ENCODE results near the gene FER. TPM values are rescaled to one million over a fixed set of nuclear protein-coding genes. Genes with fewer than 3 reads are reported as not detected.
"Not testable (repeated sequence)": the region's sequence is repeated elsewhere in the genome, so short reads cannot be mapped to it uniquely, and the experiment has no call there.

The FER gene
- total RNA-seq = 10.7 TPM

DNA sequence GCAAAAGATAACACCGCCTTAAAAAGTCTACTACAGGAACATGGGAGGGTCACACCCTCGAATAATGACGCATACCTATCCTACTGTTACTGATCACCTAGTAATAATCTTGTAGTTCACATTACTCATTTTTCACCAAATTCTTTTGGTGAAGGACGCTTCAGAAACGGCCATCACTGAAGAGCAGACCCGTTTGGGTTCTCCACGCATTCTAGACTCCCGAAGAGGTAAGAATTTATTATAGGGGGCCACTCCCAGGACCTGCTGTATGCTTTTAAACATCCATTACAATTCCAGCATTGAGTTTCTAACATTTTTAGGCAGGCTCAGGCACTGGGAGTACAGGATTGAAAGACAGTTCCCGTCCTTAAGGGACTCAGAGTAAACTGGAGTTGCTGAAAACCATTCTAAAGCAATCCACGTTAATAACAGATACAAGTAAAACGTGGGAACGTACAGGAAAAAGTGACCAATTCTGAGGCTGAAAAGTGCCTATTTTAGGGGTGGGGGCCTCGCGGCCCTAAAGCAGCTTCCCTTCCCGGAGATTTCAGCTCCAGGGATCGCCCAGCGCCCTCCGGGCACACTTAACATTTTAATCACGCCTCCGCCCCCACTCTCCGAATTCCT is at the start of gene FER:
FER (plus strand) TSS at position 124 of the 627 bp plus-strand sequence. CDS start 50,286 bp downstream, outside the sequence.
- Histone ChIP-seq H3K27me3 (ENCODE audit: insufficient read depth, low read length) (no peaks in the 10 kb centered on the region), H3K9me3 (ENCODE audit: low read depth, low read length) (no peaks in the 10 kb centered on the region), H3K4me3 (ENCODE audit: low read length) (peak within 1 kb of the TSS; percentile 76), H3K4me1 (ENCODE audit: insufficient read depth, low read length) (peaks cover 12% of the 10 kb centered on the region)

GRCh38 chr5:108700388-108700787 is 47.3 kb upstream of the FER start:
- H3K27me3 ChIP-seq (ENCODE audit: insufficient read depth, low read length); H3K4me1 ChIP-seq (ENCODE audit: insufficient read depth, low read length); H3K4me3 ChIP-seq (ENCODE audit: low read length); H3K9me3 ChIP-seq (ENCODE audit: low read depth, low read length): not testable (repeated sequence)

- Histone ChIP-seq H3K4me1 (ENCODE audit: insufficient read depth, low read length) (no peaks in the 10 kb centered on the region), H3K9me3 (ENCODE audit: low read depth, low read length) (no peaks in the 10 kb centered on the region), H3K4me3 (ENCODE audit: low read length) (no peak overlapping the region), H3K27me3 (ENCODE audit: insufficient read depth, low read length) (no peaks in the 10 kb centered on the region)
These were observed 46.8 kb upstream of the FER start for GRCh38 chr5:108700930-108701329.

- no peaks in the 10 kb centered on the region for H3K9me3 ChIP-seq (ENCODE audit: low read depth, low read length)
- no peaks in the 10 kb centered on the region for H3K27me3 ChIP-seq (ENCODE audit: insufficient read depth, low read length)
- H3K4me1 ChIP-seq (ENCODE audit: insufficient read depth, low read length) = no peaks in the 10 kb centered on the region
- H3K4me3 ChIP-seq (ENCODE audit: low read length) = no peak overlapping the region
These were observed 45.2 kb upstream of the FER start for GRCh38 chr5:108702546-108702945.

DNA sequence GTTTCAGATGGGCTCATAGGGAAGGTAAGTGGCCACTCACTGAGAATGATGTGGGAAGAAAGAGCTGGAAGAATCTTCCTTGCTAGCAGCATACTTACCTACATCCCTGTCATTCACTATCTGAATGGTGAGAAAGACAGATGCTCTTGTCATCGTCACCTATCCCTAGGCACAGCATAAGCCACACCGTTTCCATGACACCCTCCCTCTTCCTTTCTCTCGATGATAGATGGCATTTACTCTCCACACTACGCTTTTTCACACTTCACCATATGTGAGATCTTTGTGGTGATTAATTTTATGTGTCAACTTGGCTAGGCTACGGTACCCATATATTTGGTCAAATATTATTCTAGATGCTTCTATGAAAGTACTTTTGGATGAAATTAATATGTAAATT is 44.4 kb upstream of the FER start:
- Histone ChIP-seq H3K4me1 (ENCODE audit: insufficient read depth, low read length) (no peaks in the 10 kb centered on the region), H3K4me3 (ENCODE audit: low read length) (no peak overlapping the region), H3K9me3 (ENCODE audit: low read depth, low read length) (no peaks in the 10 kb centered on the region), H3K27me3 (ENCODE audit: insufficient read depth, low read length) (no peaks in the 10 kb centered on the region)

GRCh38 chr5:108707141-108707540 is 40.6 kb upstream of the FER start:
- H3K4me3 ChIP-seq (ENCODE audit: low read length) = no peak overlapping the region
- no peaks in the 10 kb centered on the region for H3K27me3 ChIP-seq (ENCODE audit: insufficient read depth, low read length)
- H3K9me3 ChIP-seq (ENCODE audit: low read depth, low read length) = no peaks in the 10 kb centered on the region
- H3K4me1 ChIP-seq (ENCODE audit: insufficient read depth, low read length) = no peaks in the 10 kb centered on the region

DNA sequence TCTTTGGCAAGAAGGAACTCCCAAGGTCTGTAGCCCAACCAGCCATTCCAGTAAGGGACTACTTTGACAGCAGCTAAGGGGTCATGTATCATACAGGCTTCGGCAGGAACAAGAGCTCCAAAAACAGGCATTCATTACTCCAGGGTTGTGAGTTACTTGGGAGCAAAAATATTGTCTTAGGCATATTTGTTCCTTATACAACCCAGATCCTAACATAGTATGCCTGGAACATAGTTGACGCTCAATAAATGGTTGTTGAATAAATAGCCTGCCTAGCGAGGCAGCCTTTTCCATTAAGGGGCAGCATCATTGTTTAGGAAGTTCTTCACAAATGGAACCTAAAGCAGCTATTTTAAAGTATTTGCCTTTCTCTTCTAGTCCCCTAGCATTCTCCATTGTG is 35.8 kb upstream of the FER start:
- Histone ChIP-seq H3K27me3 (ENCODE audit: insufficient read depth, low read length) (no peaks in the 10 kb centered on the region), H3K9me3 (ENCODE audit: low read depth, low read length) (no peaks in the 10 kb centered on the region), H3K4me3 (ENCODE audit: low read length) (no peak overlapping the region), H3K4me1 (ENCODE audit: insufficient read depth, low read length) (no peaks in the 10 kb centered on the region)

- Histone ChIP-seq H3K4me1 (ENCODE audit: insufficient read depth, low read length) (peaks cover 8% of the 10 kb centered on the region), H3K4me3 (ENCODE audit: low read length) (no peak overlapping the region), H3K27me3 (ENCODE audit: insufficient read depth, low read length) (no peaks in the 10 kb centered on the region), H3K9me3 (ENCODE audit: low read depth, low read length) (no peaks in the 10 kb centered on the region)
These were observed 32.3 kb upstream of the FER start for GRCh38 chr5:108715408-108715807.

- Histone ChIP-seq H3K4me3 (ENCODE audit: low read length) (no peak overlapping the region), H3K4me1 (ENCODE audit: insufficient read depth, low read length) (peaks cover 11% of the 10 kb centered on the region), H3K27me3 (ENCODE audit: insufficient read depth, low read length) (no peaks in the 10 kb centered on the region), H3K9me3 (ENCODE audit: low read depth, low read length) (no peaks in the 10 kb centered on the region)
These were observed 27.3 kb upstream of the FER start for GRCh38 chr5:108720391-108720790.

DNA sequence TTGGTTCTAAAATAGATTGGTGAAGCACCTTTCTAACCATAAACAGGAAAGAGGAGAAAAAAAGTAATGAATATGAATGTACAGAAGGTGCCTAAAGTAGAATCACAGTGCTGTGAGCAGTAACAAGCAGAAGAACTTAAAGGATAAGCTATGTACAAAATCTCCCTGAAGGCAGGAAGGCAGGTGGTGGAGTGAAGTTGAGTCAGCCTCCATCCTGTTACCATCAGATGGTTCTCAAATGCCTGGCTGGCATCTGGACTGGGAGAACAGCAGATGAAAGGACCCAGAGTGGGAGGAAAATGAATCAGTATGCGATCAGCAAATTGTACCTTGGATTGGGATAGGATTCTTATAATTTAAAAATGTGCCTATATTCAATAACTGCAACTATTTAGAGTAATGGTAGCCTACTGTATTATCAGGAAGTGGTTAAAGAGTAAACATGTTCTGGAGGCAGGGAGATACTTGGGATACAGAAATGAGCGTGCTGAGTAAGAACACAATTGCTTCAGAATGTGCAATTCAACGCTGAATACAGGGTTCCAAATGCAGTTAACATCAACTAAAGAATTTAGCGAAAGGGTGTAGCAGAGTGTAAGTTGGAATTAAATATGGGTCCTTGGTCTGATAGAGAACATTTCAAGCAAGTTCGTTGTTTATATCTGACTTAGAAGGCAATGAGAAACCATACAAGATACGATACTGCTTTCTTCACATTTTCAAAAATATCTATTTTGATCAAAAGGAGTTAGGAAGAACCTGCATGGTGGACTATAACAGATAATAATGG is 21.1 kb upstream of the FER start:
- Histone ChIP-seq H3K9me3 (ENCODE audit: low read depth, low read length) (no peaks in the 10 kb centered on the region), H3K4me3 (ENCODE audit: low read length) (no peak overlapping the region), H3K27me3 (ENCODE audit: insufficient read depth, low read length) (no peaks in the 10 kb centered on the region), H3K4me1 (ENCODE audit: insufficient read depth, low read length) (peaks cover 24% of the 10 kb centered on the region)

DNA sequence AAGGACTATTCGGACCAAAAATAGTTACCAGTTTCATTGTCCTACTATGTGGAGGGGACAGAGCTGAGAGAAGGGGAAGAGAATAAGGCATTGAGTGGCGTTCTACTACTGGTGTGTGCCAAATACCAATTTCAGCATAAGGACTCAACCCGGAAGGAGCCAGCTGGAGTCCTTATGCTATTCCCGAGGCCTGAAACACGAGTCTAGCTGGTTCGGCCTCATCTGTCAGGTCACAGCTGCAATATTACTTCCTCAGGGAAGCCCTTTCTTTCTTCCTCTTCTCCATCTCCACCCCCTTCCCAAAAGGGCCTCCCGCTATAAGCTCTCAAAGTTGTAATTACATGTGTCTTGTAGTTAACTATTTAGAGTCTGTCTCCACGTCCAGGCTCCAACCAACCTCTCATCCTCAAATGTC is 20.5 kb upstream of the FER start:
- Histone ChIP-seq H3K4me3 (ENCODE audit: low read length) (peak overlapping the region; percentile 68), H3K27me3 (ENCODE audit: insufficient read depth, low read length) (no peaks in the 10 kb centered on the region), H3K9me3 (ENCODE audit: low read depth, low read length) (no peaks in the 10 kb centered on the region), H3K4me1 (ENCODE audit: insufficient read depth, low read length) (peaks cover 24% of the 10 kb centered on the region)

DNA sequence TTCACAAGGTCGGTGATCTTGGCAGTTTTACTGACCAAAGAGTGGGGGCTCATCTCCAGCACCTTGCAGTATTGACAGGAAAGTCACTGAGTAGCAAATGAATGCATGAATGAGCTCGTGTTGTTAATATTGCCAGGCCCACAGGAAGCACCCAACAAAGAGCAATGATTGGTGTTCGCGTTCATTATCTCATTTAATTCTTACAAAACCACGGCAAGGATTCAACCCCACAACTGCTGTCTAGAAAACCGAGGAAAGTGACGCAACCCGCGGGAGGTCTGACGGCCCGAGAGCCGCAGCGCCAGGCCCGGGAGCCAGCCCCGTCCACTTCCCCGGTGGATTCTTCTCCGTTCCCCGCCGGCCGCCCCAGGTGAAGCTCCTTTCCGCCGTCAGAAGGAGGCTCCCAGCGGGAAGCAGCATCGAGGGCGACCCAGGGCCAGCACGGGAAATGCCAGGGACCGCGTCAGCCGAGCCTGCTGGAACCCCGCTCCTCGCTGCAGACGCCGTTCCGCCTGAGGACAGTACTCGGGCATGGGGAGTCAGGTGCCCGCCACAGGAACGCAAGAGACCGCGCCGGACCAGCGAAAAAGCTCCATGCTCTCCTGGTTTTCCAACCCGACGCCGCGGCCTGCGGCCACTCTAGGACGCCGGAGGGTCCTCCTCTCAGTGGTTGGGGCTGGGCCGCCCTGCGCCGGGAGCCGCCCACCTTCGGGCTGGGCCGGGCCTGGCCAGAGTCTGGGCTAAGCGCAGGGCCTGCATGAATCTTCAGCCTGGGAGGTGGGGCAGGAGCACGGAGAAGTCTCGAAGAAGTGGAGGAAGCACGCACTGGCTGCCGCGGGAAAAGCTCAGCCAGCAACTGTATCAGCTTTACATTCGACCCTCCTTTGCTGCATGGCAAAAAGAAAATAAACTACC is 19.8 kb upstream of the FER start:
- Histone ChIP-seq H3K27me3 (ENCODE audit: insufficient read depth, low read length) (no peaks in the 10 kb centered on the region), H3K9me3 (ENCODE audit: low read depth, low read length) (no peaks in the 10 kb centered on the region), H3K4me3 (ENCODE audit: low read length) (peak overlapping the region; percentile 68), H3K4me1 (ENCODE audit: insufficient read depth, low read length) (peaks cover 24% of the 10 kb centered on the region)

DNA sequence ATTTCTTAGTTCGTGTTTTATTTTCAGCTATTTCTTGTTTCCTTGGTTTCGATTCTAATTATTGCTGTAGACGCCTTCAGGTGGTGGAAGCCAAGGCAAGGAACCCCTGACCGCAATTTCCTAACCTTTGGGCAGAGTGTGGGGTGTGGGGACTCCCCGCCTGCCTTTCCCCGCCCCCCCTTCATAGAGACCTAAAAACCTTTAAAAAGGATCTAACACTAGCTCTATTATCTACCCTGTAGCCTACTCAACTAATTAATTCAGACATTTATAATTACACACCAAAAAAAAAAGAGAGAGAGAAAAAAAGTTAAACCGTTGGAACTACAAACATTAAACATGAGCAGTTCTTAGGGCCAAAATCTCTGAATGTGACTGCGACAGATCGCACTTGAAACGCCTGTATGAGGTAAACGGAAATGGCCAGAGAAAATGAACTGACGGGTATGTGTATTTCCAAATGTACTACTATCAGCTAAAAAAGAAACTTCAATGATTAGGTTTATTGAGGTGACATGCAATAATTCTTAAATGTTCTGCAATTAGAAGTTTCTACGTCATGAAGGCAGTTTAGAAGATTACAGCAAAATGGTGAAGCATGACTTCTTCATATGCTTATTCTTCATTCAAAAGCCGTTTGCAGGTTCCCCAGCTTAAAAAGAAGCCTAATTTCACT is 19.0 kb upstream of the FER start:
- Histone ChIP-seq H3K4me3 (ENCODE audit: low read length) (peak overlapping the region; percentile 68), H3K4me1 (ENCODE audit: insufficient read depth, low read length) (peaks cover 24% of the 10 kb centered on the region), H3K9me3 (ENCODE audit: low read depth, low read length) (no peaks in the 10 kb centered on the region), H3K27me3 (ENCODE audit: insufficient read depth, low read length) (no peaks in the 10 kb centered on the region)

DNA sequence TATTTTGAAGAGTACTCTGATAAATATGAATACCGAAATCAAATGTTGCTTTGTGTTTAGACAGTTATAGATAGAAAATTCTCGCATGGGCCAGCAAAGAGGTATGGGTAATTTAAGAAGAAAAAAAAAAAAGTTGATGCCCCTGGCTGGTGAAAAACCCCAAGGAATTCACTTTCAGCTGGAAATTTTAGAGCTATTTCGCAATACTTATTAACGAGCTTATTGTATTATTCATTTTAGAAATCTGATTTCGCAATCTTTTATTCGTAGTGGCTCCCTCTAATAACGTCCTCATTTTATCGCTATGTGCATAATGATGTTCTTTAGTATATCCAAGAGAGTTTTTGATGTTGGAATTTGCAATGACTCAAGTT is 18.5 kb upstream of the FER start:
- Histone ChIP-seq H3K27me3 (ENCODE audit: insufficient read depth, low read length) (no peaks in the 10 kb centered on the region), H3K4me3 (ENCODE audit: low read length) (no peak overlapping the region), H3K9me3 (ENCODE audit: low read depth, low read length) (no peaks in the 10 kb centered on the region), H3K4me1 (ENCODE audit: insufficient read depth, low read length) (peaks cover 24% of the 10 kb centered on the region)

Data from mononuclear cell (primary cell).